ENCODE results near the gene AKAP8L.

AKAP8L gene

DNA sequence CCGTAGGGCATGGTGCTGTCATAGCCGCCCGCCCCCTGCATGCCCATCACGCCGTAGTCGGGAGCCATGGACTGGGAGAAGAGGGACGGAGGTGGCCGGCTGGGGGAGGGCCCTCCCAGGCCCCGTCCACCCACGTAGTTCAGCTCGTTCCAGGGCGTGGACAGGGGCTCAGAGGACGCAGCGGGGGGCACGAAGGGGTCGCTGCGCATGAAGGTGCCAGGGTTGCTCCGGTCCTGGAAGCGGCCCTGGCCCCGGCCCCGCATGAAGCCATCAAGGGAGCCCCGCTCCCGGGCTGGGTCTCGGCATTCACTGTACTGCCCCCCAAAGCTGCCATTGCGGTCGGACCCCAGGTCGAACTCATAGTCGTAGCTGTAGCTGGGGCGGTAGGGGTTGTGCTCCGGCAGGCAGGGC, 45.9 kb downstream of the AKAP8L start:
- H3K36me3 ChIP-seq (ENCODE audit: control insufficient read depth, insufficient read depth, low read length), result peaks cover 43% of the 10 kb centered on the region
- no peak for DNase-seq (ENCODE audit: extremely low read depth, insufficient read length)
- no peaks in the 10 kb centered on the region for H3K27me3 ChIP-seq (replicated peaks; ENCODE audit: control insufficient read depth, insufficient read depth, low read length)
- TF ChIP-seq, protein P1, sequence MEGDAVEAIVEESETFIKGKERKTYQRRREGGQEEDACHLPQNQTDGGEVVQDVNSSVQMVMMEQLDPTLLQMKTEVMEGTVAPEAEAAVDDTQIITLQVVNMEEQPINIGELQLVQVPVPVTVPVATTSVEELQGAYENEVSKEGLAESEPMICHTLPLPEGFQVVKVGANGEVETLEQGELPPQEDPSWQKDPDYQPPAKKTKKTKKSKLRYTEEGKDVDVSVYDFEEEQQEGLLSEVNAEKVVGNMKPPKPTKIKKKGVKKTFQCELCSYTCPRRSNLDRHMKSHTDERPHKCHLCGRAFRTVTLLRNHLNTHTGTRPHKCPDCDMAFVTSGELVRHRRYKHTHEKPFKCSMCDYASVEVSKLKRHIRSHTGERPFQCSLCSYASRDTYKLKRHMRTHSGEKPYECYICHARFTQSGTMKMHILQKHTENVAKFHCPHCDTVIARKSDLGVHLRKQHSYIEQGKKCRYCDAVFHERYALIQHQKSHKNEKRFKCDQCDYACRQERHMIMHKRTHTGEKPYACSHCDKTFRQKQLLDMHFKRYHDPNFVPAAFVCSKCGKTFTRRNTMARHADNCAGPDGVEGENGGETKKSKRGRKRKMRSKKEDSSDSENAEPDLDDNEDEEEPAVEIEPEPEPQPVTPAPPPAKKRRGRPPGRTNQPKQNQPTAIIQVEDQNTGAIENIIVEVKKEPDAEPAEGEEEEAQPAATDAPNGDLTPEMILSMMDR (IDR thresholded peaks at IDR 0.05; ENCODE audit: insufficient read depth, low read length, poor library complexity, severe bottlenecking), result no peak
- H3K4me3 ChIP-seq (replicated peaks; ENCODE audit: low read depth, low read length), result no peak overlapping the region

- Histone ChIP-seq H3K36me3 (ENCODE audit: control insufficient read depth, insufficient read depth, low read length) (peaks cover 47% of the 10 kb centered on the region), H3K4me3 (replicated peaks; ENCODE audit: low read depth, low read length) (no peak overlapping the region), H3K27me3 (replicated peaks; ENCODE audit: control insufficient read depth, insufficient read depth, low read length) (no peaks in the 10 kb centered on the region)
- no peak for DNase-seq (ENCODE audit: extremely low read depth, insufficient read length)
- TF ChIP-seq, protein P1 (IDR thresholded peaks at IDR 0.05; ENCODE audit: insufficient read depth, low read length, poor library complexity, severe bottlenecking), result no peak
Measured at GRCh38 chr19:15372470-15372869, 46.3 kb downstream of the AKAP8L start.

DNA sequence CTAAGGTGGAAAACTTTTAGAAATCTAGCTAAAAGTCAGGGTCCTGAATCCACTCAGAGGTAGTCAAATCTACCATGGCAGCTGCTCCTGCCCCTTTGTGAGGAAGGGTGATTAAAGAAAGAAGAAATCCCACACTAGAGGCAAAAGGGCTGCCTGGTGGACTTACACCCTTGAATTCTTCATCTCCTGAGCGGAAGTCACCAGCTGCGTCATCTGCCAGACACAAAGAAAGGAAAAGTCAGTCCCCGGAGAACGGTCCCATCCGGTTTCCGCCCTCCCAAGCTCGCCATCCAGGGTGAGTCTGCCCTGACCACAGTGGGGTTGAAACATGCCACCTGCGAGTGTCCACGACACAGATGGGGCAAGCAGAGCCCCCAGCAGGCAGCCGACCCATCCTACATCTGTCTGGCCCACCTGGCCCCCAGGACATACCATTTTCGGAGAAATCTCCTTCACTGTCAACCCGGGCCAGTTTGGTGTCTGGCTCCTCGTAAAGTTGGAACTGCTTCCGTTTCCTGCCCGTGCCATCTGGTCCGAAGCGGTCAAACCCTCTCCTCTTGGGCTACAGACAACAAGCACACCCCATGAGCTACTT, 46.9 kb downstream of the AKAP8L start:
- TF ChIP-seq, protein P1 (IDR thresholded peaks at IDR 0.05; ENCODE audit: insufficient read depth, low read length, poor library complexity, severe bottlenecking), result no peak
- peaks cover 47% of the 10 kb centered on the region for H3K36me3 ChIP-seq (ENCODE audit: control insufficient read depth, insufficient read depth, low read length)

DNA sequence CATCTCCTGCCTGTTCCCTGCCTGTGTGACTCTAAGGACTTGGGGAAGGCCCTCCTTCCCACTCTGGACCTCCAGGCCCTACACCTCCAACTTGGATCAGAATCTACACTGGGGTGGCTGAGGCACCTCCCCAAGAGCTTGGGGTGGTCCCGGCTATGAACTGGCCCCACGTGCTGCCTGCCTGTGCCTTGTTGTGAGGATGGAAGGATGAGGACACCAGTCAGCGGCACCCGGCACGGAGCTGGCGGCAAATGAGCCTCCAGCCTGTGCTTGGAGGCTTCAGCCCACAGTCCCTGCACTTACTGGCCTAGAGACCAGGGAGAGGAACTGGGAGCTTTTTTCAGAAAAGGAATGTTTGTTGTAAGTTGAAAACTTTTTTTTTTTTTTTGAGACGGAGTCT, 47.7 kb downstream of the AKAP8L start:
- Histone ChIP-seq H3K36me3 (ENCODE audit: control insufficient read depth, insufficient read depth, low read length) (peaks cover 47% of the 10 kb centered on the region), H3K27me3 (replicated peaks; ENCODE audit: control insufficient read depth, insufficient read depth, low read length) (no peaks in the 10 kb centered on the region), H3K4me3 (replicated peaks; ENCODE audit: low read depth, low read length) (no peak overlapping the region)
- no peak for DNase-seq (ENCODE audit: extremely low read depth, insufficient read length)
- TF ChIP-seq, protein P1 (IDR thresholded peaks at IDR 0.05; ENCODE audit: insufficient read depth, low read length, poor library complexity, severe bottlenecking), result no peak

More for the DNA sequence above, 46.9 kb downstream of the AKAP8L start:
- no peak for DNase-seq (ENCODE audit: extremely low read depth, insufficient read length)
- H3K27me3 ChIP-seq (replicated peaks; ENCODE audit: control insufficient read depth, insufficient read depth, low read length), result no peaks in the 10 kb centered on the region
- no peak overlapping the region for H3K4me3 ChIP-seq (replicated peaks; ENCODE audit: low read depth, low read length)

GRCh38 chr19:15369594-15369891, 49.2 kb downstream of the AKAP8L start:
- TF ChIP-seq, protein P1 (IDR thresholded peaks at IDR 0.05; ENCODE audit: insufficient read depth, low read length, poor library complexity, severe bottlenecking), result no peak
- no peak overlapping the region for H3K4me3 ChIP-seq (replicated peaks; ENCODE audit: low read depth, low read length)
- H3K27me3 ChIP-seq (replicated peaks; ENCODE audit: control insufficient read depth, insufficient read depth, low read length), result no peaks in the 10 kb centered on the region
- no peak for DNase-seq (ENCODE audit: extremely low read depth, insufficient read length)
- peaks cover 50% of the 10 kb centered on the region for H3K36me3 ChIP-seq (ENCODE audit: control insufficient read depth, insufficient read depth, low read length)

Data from GM06990 (cell line).